HG02798 (cell line): ENCODE data around the gene TUT4.
"Not testable (repeated sequence)": the region's sequence is repeated elsewhere in the genome, so short reads cannot be mapped to it uniquely, and the experiment has no call there.

Source experiments
- ATAC-seq: cut with Tn5 transposase; IDR thresholded peaks from one replicate; pipeline ENCODE4 v1.9.1; 2021; ENCODE audit warnings: mild to moderate bottlenecking; ENCODE audit not compliant: unreplicated experiment, poor library complexity

The TUT4 gene

DNA sequence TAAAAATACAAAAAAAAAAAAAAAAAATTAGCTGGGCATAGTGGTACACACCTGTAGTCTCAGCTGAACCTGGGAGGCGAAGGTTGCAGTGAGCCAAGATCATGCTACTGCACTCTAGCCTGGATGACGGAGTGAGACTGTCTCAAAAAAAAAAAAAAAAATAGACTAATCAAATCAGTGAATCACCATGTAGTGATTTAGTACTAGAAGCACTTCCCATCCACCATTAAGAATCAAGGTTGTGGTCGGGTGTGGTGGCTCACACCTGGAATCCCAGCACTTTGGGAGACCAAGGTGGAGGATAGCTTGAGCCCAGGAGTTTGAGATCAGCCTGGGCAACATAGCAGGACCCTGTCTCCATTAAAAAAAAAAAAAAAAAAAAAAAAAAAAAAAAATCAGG is 25.2 kb upstream of the TUT4 start:
- not testable (repeated sequence) for ATAC-seq

DNA sequence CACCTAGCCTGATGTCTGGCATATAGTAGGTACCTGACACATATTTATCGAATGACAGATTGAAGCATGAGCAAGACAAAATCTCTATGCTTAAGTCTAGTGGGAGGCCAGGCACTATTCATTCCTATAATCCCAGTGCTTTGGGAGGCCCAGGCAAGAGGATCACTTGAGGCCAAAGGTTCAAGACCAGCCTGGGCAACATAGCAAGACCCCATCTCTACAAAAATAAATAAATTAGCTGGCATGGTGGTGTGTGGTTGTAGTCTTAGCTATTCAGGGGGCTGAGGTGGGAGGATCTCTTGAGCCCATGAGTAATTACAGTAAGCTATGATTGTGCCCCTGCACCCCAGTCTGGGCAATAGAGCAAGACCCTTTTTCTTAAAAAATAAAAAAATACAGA is 23.2 kb upstream of the TUT4 start:
- ATAC-seq = no peak

DNA sequence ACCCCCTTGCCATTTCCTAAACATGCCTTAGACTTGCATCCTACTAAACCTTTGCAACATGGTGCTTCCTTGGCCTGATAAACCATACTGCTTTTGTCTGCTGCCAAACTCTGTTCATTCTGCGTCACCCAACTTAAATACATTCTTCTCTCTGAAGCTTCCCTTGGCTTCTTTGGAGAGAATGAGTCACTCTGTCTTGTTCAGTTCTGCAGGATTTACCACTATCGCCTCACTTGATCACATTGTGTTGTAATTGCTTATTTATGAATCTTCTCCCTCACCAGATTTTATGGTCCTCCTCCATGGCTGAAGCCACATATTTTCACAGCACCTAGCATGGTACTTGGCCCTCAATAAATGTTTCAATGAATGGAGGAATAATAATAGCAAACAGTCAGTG is 21.7 kb upstream of the TUT4 start:
- no peak for ATAC-seq

DNA sequence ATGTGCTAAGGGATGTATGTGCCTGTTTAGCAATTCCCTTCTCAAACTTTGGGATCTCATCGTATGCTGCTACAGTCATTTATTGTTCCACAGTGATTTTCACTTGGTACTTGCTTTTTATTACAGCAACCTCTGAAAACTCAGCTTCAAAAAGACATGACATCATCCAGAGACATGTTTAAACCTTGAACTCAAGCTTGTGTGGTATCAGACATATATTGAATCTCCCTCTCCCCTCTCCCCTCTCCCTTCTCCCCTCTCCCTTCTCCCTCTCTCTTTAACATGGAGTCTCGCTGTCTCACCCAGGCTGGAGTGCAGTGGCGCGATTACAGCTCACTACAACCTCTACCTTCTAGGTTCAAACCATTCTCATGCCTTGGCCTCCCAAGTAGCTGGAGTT is 19.5 kb upstream of the TUT4 start:
- no peak for ATAC-seq

DNA sequence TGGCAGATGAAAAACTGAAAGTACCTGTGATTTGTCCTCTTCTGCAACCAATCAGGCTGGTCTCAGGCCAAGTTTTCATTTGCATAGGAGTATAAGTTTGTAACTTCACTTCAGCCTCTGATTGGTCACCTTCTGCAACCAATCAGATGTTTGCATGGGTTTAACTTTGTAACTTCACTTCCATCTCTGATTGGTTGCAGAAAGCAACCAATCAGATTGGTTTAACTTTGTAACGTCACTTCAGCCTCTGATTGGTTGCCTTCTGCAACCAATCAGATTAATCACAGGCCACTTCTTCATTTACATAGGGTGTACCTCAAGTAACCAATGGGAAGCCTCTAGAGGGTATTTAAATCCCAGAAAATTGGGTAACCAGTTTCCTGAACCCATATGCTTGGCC is 18.9 kb upstream of the TUT4 start:
- no peak for ATAC-seq

DNA sequence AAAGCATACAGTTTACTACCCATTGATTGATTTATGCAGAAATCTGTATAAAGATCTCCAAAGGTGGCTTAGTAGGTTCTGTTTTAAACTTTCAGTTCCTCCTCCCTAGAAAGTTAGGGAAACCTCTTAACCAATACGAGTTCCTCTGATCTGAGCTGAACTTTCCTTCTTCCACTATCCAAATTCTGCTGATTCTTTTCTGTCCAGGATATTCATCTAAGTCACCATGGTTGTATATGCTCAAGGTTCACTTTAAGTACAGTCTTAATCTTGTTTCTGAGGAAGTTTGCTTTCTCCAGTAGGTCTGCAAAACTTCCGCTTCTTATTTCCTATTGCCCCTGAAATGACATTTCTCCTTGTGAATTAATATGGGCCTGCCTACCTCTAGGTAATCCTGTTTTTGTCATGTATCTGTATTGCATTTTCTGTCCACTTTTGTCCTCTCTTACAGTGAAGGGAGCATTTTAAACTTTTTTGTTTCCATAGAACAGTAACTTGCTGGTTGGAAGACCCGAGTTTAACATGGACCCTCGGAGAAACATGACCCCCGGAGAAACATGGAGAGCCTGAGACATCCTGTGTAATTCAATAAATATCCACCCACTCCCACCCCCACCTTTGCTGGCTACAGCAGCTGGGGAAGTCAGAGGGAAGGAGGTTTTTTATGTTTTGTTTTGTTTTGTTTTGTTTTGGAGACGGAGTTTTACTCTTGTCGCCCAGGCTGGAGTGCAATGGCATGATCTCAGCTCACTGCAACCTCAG is 16.7 kb upstream of the TUT4 start:
- ATAC-seq = no peak

DNA sequence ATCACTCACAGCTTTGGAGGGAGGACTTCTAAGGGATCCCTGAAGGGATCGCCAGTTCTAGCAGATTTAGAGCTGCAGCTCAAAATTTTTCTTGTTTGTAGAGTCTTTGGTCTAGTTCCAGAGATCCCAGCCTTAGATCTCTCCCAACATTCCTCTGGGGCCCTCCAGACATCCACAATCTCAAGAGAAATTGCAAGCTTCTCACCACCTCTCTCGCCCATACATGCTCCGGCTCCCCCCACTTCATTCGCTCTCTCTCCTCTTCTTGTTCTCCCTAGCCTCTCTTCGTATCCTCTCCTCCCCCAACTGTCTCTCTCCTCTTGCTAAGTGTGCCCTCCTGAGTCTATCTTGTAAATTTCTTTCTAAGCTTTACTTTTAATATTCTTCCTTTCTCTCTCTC is 15.1 kb upstream of the TUT4 start:
- ATAC-seq = no peak

DNA sequence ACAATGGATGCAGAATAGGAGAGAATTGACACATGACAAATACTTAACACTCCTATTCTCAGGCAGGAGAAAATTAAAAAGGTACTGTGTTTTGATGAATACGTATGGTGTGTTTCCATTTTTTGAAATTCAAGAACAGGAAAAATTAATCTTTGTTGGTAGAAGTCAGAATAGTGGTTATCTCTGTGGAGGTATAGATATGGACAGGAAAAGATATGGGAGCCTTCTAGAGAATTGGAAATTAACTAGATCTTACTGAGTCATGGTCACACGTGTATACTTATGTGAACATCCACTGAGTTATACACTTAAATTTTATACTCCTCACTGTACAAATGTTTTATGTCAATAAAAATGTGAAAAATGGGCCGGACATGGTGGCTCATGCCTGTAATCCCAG is 9.9 kb upstream of the TUT4 start:
- ATAC-seq = no peak

DNA sequence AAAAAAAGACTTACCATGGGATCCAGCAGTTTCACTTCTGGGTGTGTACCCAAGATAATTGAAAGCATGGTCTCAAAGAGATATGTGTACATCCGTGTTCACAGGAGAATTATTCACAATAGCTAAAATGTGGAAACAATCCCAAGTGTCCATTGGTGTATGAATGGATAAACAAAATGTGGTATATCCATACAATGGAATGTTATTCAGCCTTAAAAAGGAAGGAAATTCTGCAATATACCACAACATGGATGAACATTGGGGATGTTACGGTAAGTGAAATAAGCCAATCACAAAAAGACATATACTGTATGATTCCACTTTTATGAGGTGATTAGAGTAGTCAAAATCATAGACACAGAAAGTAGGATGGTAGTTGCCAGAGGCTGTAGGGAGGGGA is 7.0 kb upstream of the TUT4 start:
- no peak for ATAC-seq

DNA sequence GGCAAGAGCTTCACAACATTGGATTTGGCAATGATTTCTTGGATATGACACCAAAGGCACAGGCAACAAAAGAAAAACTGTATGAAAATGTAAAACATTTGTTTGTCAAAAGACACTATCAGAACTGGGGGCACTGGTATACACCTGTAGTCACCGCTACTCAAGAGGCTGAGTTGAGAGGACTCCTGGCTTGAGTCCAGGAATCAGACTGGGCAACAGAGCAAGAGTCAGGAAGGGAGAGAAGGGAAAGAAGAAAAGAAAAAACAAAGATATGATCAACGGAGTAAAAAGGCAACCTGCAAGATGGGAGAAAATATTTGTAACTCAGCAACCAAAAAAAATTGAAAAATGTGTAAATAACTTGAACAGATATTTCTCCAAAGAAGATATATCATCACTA is 6.0 kb upstream of the TUT4 start:
- ATAC-seq = no peak

DNA sequence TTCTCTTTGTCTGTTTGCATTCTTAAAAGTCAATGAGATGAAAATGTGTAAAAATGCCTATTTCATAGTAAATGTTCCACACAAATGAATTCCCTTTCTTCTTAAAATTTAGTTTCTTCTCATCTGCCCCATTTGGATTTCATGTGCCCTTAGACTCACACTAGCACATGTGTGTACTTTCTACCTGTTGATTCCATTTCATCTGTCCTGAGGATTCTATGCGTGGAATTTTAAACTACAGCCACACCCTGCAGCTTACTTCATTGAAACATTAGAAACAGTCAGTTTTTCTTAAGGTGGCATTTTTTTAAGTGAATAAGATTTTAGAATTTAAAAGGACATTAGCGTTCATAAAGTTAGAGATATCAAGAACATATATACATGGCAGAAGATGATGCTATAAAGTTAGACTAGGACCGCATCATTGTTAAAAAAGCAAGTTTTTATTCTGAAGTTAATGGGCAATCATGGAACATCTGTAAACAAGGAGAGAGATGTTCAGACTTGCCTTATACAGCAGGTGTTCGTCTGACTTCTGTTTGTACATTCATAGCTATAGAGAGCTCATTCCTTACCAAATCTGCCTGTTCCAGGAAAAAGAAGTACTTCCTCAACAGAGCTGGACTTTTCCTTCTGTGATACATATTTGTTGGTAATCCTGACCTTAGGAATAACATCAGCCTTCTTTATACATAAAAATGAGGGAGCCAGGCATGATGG is 3.9 kb upstream of the TUT4 start:
- no peak for ATAC-seq

DNA sequence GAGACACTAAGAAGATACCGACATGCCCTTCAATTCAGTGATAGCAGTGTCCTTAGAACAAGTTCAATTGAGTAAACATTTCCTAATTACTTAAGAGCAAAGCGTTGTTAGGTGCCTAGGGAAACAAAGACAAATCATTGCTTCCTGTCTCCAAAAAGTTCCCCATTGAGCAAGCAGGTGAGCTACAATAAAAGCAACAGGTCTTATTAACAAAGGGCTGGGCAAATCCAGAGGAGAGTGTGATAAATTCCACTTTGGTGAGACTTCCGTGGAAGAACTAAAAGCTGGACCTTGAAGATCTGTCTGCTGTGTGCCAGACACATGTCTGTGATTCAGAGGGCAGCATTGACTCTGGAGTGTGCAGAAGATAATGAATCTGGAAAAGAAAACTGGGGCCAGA is 1.9 kb upstream of the TUT4 start:
- no peak for ATAC-seq

DNA sequence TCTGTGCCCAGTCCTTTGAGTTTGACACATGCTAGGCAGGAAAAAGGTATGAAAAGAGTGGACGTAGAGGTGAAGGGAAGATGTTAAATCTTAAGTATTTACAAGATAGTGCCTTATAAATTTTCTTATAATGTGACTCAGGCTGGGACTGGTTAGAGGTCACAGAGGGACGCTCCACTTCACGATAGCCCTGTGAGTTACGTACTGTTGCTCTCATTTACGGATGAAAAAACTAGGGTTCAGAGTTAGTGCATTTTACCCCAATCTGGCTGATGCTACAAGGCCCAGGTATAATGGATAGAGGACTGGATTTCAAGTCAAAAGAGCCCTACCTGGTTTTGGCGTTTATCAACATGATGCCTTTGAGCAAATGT is 1.4 kb upstream of the TUT4 start:
- ATAC-seq = no peak

DNA sequence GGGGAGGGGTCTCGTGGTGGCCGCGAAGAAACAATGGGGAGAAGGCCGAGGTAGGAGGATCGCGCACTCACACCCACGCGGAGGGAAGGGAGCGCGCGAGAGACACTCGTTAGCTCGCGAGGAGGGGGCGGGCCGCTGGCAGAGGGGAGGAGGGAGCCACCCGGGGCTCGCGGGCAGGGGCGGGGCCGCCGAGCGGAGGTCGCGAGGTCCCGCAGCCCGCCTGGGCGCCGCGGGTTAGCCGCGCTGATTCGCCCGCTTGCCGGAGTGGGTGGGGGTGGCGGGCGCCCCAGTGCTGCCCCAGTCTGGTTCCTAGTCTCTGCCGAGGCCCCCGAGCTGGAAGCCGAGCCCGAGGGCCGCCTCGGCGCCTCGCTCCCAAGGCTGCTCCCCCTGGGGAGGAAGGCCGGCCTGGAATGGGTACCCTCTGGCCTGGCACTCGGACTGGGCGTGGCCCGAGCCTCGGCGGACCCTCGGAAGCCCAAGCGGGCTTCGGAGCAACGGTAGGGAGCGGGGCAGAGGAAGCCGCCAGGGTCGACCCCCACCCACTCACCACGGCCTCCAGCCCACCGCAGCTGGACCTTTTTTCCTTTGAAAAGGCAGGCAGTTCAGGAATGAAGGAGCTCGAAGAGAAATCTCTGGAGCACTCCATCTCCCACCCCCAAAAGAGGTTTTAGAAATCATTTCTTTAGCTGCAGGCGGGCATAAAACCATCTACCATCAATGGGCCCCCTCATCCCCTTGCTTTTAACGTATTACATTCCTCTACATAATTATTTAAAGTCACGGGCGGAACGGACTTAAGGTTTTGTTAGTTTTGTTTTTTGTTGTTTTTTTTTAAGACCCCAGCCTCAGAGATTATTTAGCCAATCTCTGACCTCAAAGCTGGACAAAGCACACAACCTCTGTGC is 722 bp upstream of the TUT4 start:
- ATAC-seq = peak; percentile 77

DNA sequence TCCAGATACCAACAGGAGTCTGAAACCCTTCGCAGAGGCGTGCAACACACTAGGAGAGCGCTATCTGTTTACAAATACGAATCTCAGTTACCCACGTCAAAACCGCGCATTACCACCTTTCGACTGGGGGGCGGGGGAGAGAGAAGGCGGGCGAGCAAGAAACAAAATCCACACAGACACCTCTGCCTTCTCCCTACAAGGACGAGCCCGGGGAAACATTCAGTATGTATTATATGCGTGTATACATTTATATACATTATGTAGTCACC is 722 bp downstream of the TUT4 start:
- ATAC-seq = peak; percentile 33

DNA sequence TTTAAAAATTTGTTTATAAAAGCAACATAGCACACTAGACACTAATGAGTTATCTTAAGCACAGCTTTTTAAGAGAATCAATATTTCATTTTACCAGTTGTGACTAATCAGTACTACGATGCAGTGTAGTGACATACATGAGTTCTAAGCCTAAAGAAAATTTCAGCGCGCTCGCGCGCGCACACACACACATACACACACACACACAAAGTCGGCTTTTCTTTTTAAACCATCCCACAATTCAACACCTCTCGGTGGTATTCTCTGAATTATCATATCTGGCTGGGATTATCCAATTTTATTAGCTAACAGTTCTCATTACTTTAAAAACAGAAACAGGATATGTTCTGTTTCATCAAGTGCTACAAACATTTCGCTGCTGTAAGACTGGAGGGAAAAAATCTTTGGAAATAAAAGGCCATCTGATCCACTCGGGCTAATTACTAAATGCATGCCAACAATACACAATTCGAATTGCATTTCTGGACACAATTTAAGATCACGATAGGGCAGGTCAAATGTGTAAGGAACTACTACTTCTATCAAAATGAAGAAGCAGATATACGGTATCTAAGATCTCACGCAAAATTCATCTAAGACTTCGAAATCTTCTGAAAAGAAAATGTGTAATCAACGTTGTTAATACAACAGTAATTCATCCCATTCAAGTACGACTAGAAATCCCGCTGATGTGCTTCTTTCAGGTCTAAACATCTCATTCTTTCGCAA is 1.2 kb downstream of the TUT4 start:
- no peak for ATAC-seq

DNA sequence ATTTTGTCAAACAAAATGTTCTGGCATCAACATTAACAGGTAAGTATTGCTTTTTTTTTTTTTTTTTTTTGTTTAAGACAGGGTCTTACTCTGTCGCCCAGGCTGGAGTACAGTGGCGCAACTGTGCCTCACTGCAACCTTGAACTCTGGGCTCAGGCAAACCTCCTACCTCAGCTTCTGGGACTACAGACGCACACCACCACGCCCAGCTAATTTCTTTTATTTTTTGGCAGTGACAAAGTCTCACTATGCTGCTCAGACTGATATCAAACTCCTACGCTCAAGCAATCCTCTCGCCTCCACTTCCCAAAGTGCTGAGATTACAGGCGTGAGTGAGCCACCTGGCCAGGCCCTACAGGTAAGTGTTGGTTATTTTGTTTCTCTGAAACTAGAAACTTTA is 2.4 kb downstream of the TUT4 start:
- no peak for ATAC-seq

DNA sequence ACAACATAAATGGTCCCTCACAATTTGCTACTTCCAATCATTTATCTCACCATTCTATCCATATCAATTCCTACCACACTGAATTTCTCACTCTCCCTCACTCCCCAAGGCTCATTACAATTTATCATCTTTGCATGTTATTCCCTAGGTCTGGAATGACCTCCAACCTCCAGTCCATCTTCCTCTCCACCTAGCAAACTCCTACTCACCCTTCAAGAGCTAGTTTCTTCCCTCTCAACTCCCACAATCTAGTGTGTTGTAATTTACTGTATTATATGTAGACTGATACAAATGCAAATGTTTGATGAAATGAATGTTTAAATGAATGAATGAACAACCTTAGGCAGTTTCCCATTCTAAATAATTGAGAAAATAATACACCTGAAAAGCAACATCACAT is 3.6 kb downstream of the TUT4 start:
- no peak for ATAC-seq

DNA sequence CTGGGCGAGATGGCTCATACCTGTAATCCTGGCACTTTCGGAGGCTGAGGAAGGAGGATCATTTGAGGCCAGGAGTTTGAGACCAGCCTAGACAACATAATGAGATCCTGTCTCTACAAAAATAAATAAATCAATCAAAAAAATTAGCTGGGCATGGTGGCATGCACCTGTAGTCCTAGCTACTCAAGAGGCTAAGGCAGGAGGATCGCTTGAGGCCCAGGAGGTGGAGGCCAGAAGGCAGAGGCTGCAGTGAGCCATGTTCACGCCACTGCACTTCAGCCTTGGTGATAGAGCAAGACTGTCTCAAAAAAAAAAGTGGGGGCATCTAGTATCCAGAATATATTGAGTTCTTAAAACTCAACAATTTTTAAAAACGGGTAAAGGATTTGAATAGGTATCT is 6.0 kb downstream of the TUT4 start:
- ATAC-seq = no peak

DNA sequence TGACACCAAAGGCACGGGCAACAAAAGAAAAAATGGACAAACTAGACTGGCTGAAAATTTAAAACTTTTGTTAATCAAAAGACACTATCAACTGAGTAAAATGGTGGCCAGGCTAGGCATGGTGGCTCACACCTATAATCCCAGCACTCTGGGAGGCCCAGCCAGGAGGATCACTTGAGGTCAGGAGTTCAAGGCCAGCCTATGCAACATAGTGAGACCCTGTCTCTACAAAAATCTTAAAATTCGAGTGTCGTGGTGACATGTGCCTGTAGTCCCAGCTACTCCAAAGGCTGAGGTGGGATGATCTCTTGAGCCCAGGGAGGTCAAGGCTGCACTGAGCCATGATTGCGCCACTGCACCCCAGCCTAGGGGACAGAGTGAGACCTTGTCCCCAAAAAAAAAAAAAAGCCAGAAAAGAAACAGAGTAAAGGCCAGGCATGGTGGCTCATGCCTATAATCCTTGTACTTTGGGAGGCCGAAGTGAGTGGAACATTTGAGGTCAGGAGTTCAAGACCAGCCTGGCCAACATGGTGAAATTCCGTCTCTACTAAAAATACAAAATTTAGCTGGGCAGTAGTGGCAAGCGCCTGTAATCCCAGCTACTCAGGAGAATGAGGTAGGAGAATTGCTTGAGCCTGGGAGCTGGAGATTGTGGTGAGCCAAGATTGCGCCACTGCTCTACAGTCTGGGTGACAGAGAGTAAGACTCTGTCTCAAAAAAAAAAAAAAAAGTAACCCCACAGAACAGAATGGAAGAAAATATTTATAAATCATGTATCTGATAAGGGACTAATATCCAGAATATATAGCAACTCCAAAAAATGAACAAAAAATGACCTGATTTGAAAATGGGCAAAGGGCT is 8.0 kb downstream of the TUT4 start:
- no peak for ATAC-seq
